AG04449 (cell line): ENCODE data around the gene CNP.

Experiments used
- CTCF ChIA-PET: fragments of 350-600 bp; formaldehyde crosslinking; extraction: SDS; loops from one replicate; lab custom pipeline; 2021; ENCODE audit warnings: antibody characterized with exemption; lab: Yijun Ruan, JAX
- POLR2A ChIA-PET: fragments of 400-600, 350-600 bp; formaldehyde crosslinking; extraction: SDS; loops from one replicate; lab custom pipeline; 2020; ENCODE audit warnings: antibody characterized with exemption, inconsistent platforms; lab: Yijun Ruan, JAX
- DNase-seq: peaks from one replicate; pipeline ENCODE4 v3.0.0-alpha.2; 2010; ENCODE audit warnings: low read depth, low spot score
- H3K4me3 ChIP-seq: 2 replicates; pipeline ENCODE4 v1.5.1; 2011; ENCODE audit warnings: low read depth, mild to moderate bottlenecking, control low read depth, low read length
- CTCF ChIP-seq: IDR thresholded peaks from one replicate; pipeline ENCODE4 v1.5.1; 2011; ENCODE audit warnings: mild to moderate bottlenecking, moderate library complexity, low read length, control low read depth, inconsistent platforms; ENCODE audit not compliant: insufficient read depth; ENCODE audit errors: missing control alignments

Gene CNP

DNA sequence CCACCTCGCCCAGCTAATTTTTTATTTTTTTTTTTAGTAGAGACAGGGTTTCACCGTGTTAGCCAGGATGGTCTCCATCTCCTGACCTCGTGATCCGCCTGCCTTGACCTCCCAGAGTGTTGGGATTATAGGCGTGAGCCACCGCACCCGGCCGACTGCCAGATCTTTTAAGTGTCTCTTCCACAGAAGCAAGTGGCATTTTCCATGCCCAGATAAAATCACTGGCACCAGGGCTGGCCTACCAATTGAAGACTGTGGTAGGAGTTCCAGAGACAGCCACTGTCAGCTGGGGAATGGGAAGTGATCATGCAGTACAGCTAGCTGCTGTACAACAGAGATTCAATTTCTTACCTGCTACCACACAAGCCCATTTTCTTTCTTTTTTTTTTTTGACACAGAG, 17.9 kb downstream of the CNP start:
- POLR2A ChIA-PET, result no interaction called here
- no peak for DNase-seq
- CTCF ChIA-PET, result interaction anchor here (1.1 to 2.3 kb wide), 3 partner anchors 17 to 35 kb away, joined by 3 to 10 read pairs (median 6); partner anchors contain the start of gene NKIRAS2
- H3K4me3 ChIP-seq, result no peak overlapping the region
- no peak for TF ChIP-seq CTCF

- ChIA-PET CTCF (no interaction called here), POLR2A (no interaction called here)
- no peak for DNase-seq
- no peak for TF ChIP-seq CTCF
- H3K4me3 ChIP-seq, result no peak overlapping the region
Observed at GRCh38 chr17:41985919-41986318, 19.3 kb downstream of the CNP start.

GRCh38 chr17:41986634-41987033, 20.0 kb downstream of the CNP start:
- no peak overlapping the region for H3K4me3 ChIP-seq
- ChIA-PET CTCF (no interaction called here), POLR2A (no interaction called here)
- no peak for DNase-seq
- TF ChIP-seq CTCF, result no peak

DNA sequence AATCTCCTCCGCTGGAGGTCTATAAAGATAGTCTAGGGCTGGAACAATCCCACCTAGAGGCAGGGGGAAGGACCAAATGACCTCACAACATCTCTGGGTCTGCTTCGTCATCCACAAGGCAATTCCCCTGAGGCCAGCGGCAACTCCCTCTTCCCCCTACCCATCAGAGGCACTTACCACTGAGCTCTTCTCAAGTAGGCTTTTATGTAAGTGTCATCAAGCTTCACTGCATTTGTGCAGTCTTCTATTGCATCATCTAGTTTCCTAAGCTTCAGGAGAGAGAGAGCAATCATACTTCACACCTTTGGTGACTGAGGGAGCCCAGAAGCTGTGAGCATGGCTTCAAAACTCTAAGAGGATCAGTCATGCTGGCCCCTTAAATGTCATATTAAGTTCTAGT, 21.0 kb downstream of the CNP start:
- POLR2A ChIA-PET, result no interaction called here
- TF ChIP-seq CTCF, result no peak
- H3K4me3 ChIP-seq, result no peak overlapping the region
- DNase-seq, result no peak
- CTCF ChIA-PET, result interaction anchor here (0.8 to 2.2 kb wide), 3 partner anchors 12 to 33 kb away, joined by 3 to 6 read pairs (median 5); partner anchors contain the start of gene NKIRAS2

- TF ChIP-seq CTCF, result no peak
- no peak for DNase-seq
- no peak overlapping the region for H3K4me3 ChIP-seq
- ChIA-PET POLR2A (no interaction called here), CTCF (interaction anchor here (0.9 to 2.2 kb wide), 6 partner anchors 8 to 32 kb away, joined by 3 to 6 read pairs (median 4); partner anchors contain the start of gene NKIRAS2)
Observed at GRCh38 chr17:41988418-41988817, 21.8 kb downstream of the CNP start.

DNA sequence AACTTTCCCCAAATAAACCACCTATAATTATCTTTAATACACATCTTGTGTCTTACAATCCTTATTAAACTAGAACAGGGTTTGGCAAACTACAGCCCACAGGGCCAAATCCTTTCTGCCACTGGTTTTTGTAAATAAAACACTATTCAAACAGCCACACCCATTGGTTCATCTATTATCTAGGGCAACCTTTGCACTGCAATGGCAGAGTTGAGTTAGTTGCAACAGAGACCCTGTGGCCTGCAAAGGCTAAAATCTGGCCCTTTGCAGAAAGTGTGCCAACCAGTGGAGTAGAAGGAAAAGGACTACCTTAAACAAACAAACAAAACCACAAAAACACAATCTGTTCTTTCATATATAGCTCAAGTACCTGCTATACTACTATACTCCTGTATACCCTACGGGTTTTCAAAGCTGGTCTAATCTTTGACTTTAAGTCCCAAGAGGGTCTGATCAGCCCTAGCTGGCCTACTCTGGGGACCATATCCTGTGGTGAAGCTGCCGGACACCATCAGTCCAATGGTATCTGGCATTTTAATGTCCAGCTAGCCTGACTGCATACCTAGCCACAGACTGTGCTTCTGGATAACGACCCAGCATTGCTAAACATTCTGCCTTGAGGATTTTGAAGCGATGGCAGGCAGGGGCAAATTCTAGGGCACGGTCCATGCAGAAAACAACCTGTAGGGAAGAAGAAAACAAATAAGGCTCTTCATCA, 23.3 kb downstream of the CNP start:
- ChIA-PET CTCF (interaction anchor here (0.5 to 2.2 kb wide), 6 partner anchors 10 to 1233 kb away, joined by 3 to 6 read pairs (median 4); no protein-coding TSS in a partner anchor), POLR2A (no interaction called here)
- no peak for TF ChIP-seq CTCF
- no peak overlapping the region for H3K4me3 ChIP-seq
- no peak for DNase-seq
